ENCODE measurements around the gene KLHL41.
"Not testable (repeated sequence)": the region's sequence is repeated elsewhere in the genome, so short reads cannot be mapped to it uniquely, and the experiment has no call there.

The KLHL41 gene

GRCh38 chr2:169573160-169573973 lies 63.9 kb downstream of the KLHL41 start, which contains the start of gene FASTKD1:
TSS of gene FASTKD1 (minus strand) at chr2:169573865. CDS start at chr2:169572029, 1,836 bp downstream.
- DNase-seq: peak; percentile 90

- DNase-seq: no peak
These were observed 64.4 kb downstream of the KLHL41 start for GRCh38 chr2:169573974-169574299.

- not testable (repeated sequence) for DNase-seq
These were observed 65.0 kb downstream of the KLHL41 start for GRCh38 chr2:169574539-169574938.

- not testable (repeated sequence) for DNase-seq
These were observed 65.8 kb downstream of the KLHL41 start for GRCh38 chr2:169575264-169575663.
